Memory B cell (primary cell): ENCODE data around the gene TAT.
A peak's percentile ranks its signal among the peaks of the same experiment; 100 is the strongest.

ENCODE experiments used
- ATAC-seq: fragments of 150-1000 bp; cut with Tn5 transposase; 2 replicates; pipeline ENCODE4 v1.10.0; 2021; ENCODE audit warnings: low read depth, mild to moderate bottlenecking, moderate library complexity
- DNase-seq, 2 donors: peaks; one replicate each; pipeline ENCODE4 v3.0.0; 2022; ENCODE audit warnings: low spot score in 2 of 2
- H3K27ac Mint-ChIP-seq: one replicate; pipeline ENCODE4 v1.8.0; 2022; ENCODE audit warnings: mild to moderate bottlenecking, moderate library complexity, mixed read lengths
- H3K27me3 Mint-ChIP-seq: one replicate; pipeline ENCODE4 v1.8.0; 2022; ENCODE audit warnings: mixed read lengths
- H3K36me3 Mint-ChIP-seq: one replicate; pipeline ENCODE4 v1.8.0; 2022; ENCODE audit warnings: mild to moderate bottlenecking, mixed read lengths
- H3K4me1 Mint-ChIP-seq: one replicate; pipeline ENCODE4 v1.8.0; 2022; ENCODE audit warnings: mixed read lengths
- H3K4me3 Mint-ChIP-seq: one replicate; pipeline ENCODE4 v1.8.0; 2022; ENCODE audit warnings: mild to moderate bottlenecking, moderate library complexity, mixed read lengths
- H3K9me3 Mint-ChIP-seq: one replicate; pipeline ENCODE4 v1.8.0; 2022; ENCODE audit warnings: mixed read lengths

Gene TAT

GRCh38 chr16:71542377-71542776, 34.5 kb downstream of the TAT start:
- DNase-seq = peak; percentile 46 to 52
- Mint-ChIP-seq H3K36me3 (no peaks in the 10 kb centered on the region), H3K4me1 (peaks cover 14% of the 10 kb centered on the region), H3K27ac (no peak overlapping the region), H3K27me3 (no peaks in the 10 kb centered on the region), H3K4me3 (peak overlapping the region; percentile 63), H3K9me3 (no peaks in the 10 kb centered on the region)
- ATAC-seq = peak; percentile 85

GRCh38 chr16:71537643-71538042, 39.2 kb downstream of the TAT start:
- ATAC-seq (peak; percentile 81), DNase-seq (peak; percentile 29 to 38)
- H3K27me3 Mint-ChIP-seq = peaks cover 3% of the 10 kb centered on the region
- no peak overlapping the region for H3K4me3 Mint-ChIP-seq
- H3K9me3 Mint-ChIP-seq = no peaks in the 10 kb centered on the region
- peaks cover 14% of the 10 kb centered on the region for H3K4me1 Mint-ChIP-seq
- H3K36me3 Mint-ChIP-seq = no peaks in the 10 kb centered on the region
- H3K27ac Mint-ChIP-seq = no peak overlapping the region

- H3K4me1 Mint-ChIP-seq = peaks cover 9% of the 10 kb centered on the region
- H3K9me3 Mint-ChIP-seq = no peaks in the 10 kb centered on the region
- H3K27me3 Mint-ChIP-seq = peaks cover 3% of the 10 kb centered on the region
- H3K27ac Mint-ChIP-seq = no peak overlapping the region
- no peaks in the 10 kb centered on the region for H3K36me3 Mint-ChIP-seq
- DNase-seq (no peak), ATAC-seq (no peak)
- no peak overlapping the region for H3K4me3 Mint-ChIP-seq
These were observed 40.0 kb downstream of the TAT start for GRCh38 chr16:71536752-71537499.

- DNase-seq (no peak), ATAC-seq (no peak)
- peaks cover 2% of the 10 kb centered on the region for H3K36me3 Mint-ChIP-seq
- no peak overlapping the region for H3K27ac Mint-ChIP-seq
- H3K9me3 Mint-ChIP-seq = no peaks in the 10 kb centered on the region
- H3K4me3 Mint-ChIP-seq = no peak overlapping the region
- H3K27me3 Mint-ChIP-seq = peaks cover 10% of the 10 kb centered on the region
- H3K4me1 Mint-ChIP-seq = no peaks in the 10 kb centered on the region
These were observed 44.5 kb downstream of the TAT start for GRCh38 chr16:71532366-71532765.

GRCh38 chr16:71528863-71529262, 48.0 kb downstream of the TAT start:
- Mint-ChIP-seq H3K27me3 (peaks cover 13% of the 10 kb centered on the region), H3K36me3 (peaks cover 2% of the 10 kb centered on the region), H3K4me3 (no peak overlapping the region), H3K9me3 (no peaks in the 10 kb centered on the region), H3K4me1 (peaks cover 5% of the 10 kb centered on the region), H3K27ac (no peak overlapping the region)
- ATAC-seq (no peak), DNase-seq (no peak)

GRCh38 chr16:71528257-71528656, 48.6 kb downstream of the TAT start:
- H3K27me3 Mint-ChIP-seq = peaks cover 13% of the 10 kb centered on the region
- no peaks in the 10 kb centered on the region for H3K9me3 Mint-ChIP-seq
- H3K4me3 Mint-ChIP-seq = no peak overlapping the region
- H3K36me3 Mint-ChIP-seq = peaks cover 2% of the 10 kb centered on the region
- no peak for ATAC-seq
- no peak for DNase-seq
- no peak overlapping the region for H3K27ac Mint-ChIP-seq
- peaks cover 5% of the 10 kb centered on the region for H3K4me1 Mint-ChIP-seq

GRCh38 chr16:71526111-71526631, 50.7 kb downstream of the TAT start, which contains the start of gene CHST4:
Gene CHST4, plus strand, starts transcription at chr16:71526426. Its CDS starts 10,252 bp downstream, at chr16:71536678.
- ATAC-seq = peak; percentile 32
- no peak for DNase-seq
- no peak within 1 kb of the TSS for H3K4me3 Mint-ChIP-seq
- peaks cover 2% of the 10 kb centered on the region for H3K36me3 Mint-ChIP-seq
- peaks cover 20% of the 10 kb centered on the region for H3K27me3 Mint-ChIP-seq
- peaks cover 5% of the 10 kb centered on the region for H3K4me1 Mint-ChIP-seq
- no peaks in the 10 kb centered on the region for H3K9me3 Mint-ChIP-seq
- H3K27ac Mint-ChIP-seq = no peak within 1 kb of the TSS

GRCh38 chr16:71524566-71525553, 52.0 kb downstream of the TAT start:
- Mint-ChIP-seq H3K4me1 (peaks cover 5% of the 10 kb centered on the region), H3K27me3 (peaks cover 18% of the 10 kb centered on the region), H3K4me3 (no peak overlapping the region), H3K36me3 (no peaks in the 10 kb centered on the region), H3K9me3 (no peaks in the 10 kb centered on the region), H3K27ac (no peak overlapping the region)
- DNase-seq (no peak), ATAC-seq (no peak)

GRCh38 chr16:71520550-71520949, 56.3 kb downstream of the TAT start:
- Mint-ChIP-seq H3K4me3 (no peak overlapping the region), H3K9me3 (no peaks in the 10 kb centered on the region), H3K27me3 (peaks cover 14% of the 10 kb centered on the region), H3K4me1 (no peaks in the 10 kb centered on the region), H3K27ac (no peak overlapping the region), H3K36me3 (no peaks in the 10 kb centered on the region)
- ATAC-seq (no peak), DNase-seq (no peak)
